ENCODE data around the gene MED20.

GRCh38 chr6:41878246-41878645, 42.7 kb downstream of the MED20 start:
- TF ChIP-seq, protein P1, sequence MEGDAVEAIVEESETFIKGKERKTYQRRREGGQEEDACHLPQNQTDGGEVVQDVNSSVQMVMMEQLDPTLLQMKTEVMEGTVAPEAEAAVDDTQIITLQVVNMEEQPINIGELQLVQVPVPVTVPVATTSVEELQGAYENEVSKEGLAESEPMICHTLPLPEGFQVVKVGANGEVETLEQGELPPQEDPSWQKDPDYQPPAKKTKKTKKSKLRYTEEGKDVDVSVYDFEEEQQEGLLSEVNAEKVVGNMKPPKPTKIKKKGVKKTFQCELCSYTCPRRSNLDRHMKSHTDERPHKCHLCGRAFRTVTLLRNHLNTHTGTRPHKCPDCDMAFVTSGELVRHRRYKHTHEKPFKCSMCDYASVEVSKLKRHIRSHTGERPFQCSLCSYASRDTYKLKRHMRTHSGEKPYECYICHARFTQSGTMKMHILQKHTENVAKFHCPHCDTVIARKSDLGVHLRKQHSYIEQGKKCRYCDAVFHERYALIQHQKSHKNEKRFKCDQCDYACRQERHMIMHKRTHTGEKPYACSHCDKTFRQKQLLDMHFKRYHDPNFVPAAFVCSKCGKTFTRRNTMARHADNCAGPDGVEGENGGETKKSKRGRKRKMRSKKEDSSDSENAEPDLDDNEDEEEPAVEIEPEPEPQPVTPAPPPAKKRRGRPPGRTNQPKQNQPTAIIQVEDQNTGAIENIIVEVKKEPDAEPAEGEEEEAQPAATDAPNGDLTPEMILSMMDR (IDR thresholded peaks at IDR 0.05), result no peak
- TF ChIP-seq POLR2A (IDR thresholded peaks at IDR 0.05), result no peak

Measured in uterus (tissue), 2 donors.